Measurements from ENCODE around the gene ZNF24. TPM values are rescaled to one million over a fixed set of nuclear protein-coding genes. Genes with fewer than 3 reads are reported as not detected.
A peak's percentile ranks its signal among the peaks of the same experiment; 100 is the strongest.

ZNF24 gene
- total RNA-seq, 1 donor: 72.3 TPM

DNA sequence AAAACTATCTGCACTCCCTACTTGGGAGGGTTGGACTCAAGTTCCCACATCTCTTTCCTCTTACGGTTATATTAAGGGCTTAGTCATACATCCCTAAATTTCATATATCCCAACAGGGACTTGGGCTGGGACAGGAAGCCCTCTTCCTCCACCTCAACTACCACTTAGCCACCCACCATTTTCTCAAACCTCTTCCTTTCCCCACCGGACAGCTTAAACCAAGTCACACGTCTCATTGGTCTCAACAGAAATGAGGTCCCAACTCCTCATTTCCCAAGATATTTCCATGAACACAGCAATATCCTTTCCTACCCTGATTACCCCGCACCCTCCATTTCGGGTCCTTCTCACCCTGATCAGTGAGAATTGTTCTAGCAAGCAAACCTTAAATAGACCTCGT lies 54.9 kb downstream of the ZNF24 start:
- H3K4me3 ChIP-seq (ENCODE audit: low read length): peak overlapping the region; percentile 60
- no peaks in the 10 kb centered on the region for H3K9me3 ChIP-seq (ENCODE audit: low read depth, low read length)
- H3K27me3 ChIP-seq (ENCODE audit: insufficient read depth, low read length): no peaks in the 10 kb centered on the region
- H3K4me1 ChIP-seq (ENCODE audit: insufficient read depth, low read length): peaks cover 22% of the 10 kb centered on the region

DNA sequence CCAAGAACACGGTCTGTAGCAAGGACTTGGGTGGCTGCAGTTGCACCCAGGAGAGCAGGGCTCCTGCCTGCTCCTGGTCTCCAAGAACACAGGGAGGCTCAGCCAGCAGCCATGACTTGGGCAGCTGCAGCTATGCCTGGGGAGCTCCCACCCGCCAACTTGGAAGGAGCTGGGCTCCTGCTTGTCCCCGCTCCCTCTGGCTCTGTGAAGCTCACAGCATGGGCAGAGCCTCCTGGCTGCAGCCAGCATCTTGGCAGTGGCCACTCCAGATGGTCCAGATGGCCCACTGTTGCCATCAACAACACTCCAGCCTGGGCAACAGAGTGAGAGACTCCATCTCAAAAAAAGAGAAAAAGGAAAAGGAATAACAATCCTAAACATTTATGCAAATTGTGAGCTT lies 59.4 kb downstream of the ZNF24 start:
- H3K4me1 ChIP-seq (ENCODE audit: insufficient read depth, low read length): peaks cover 10% of the 10 kb centered on the region
- no peak overlapping the region for H3K4me3 ChIP-seq (ENCODE audit: low read length)
- no peaks in the 10 kb centered on the region for H3K27me3 ChIP-seq (ENCODE audit: insufficient read depth, low read length)
- no peaks in the 10 kb centered on the region for H3K9me3 ChIP-seq (ENCODE audit: low read depth, low read length)

- H3K4me1 ChIP-seq (ENCODE audit: insufficient read depth, low read length): peaks cover 5% of the 10 kb centered on the region
- H3K9me3 ChIP-seq (ENCODE audit: low read depth, low read length): no peaks in the 10 kb centered on the region
- no peak overlapping the region for H3K4me3 ChIP-seq (ENCODE audit: low read length)
- no peaks in the 10 kb centered on the region for H3K27me3 ChIP-seq (ENCODE audit: insufficient read depth, low read length)
These were observed 60.1 kb downstream of the ZNF24 start for GRCh38 chr18:35283923-35284794.

- H3K4me1 ChIP-seq (ENCODE audit: insufficient read depth, low read length): no peaks in the 10 kb centered on the region
- no peak overlapping the region for H3K4me3 ChIP-seq (ENCODE audit: low read length)
- H3K9me3 ChIP-seq (ENCODE audit: low read depth, low read length): peaks cover 10% of the 10 kb centered on the region
- H3K27me3 ChIP-seq (ENCODE audit: insufficient read depth, low read length): no peaks in the 10 kb centered on the region
These were observed 61.9 kb downstream of the ZNF24 start for GRCh38 chr18:35282353-35282752.

Other genes starting within 250 kb of the ZNF24 start
- gene ZNF397, start 103.4 kb downstream of the ZNF24 start, total RNA-seq: 7.7 TPM
- 6.1 TPM for gene ZSCAN30, start 54.2 kb downstream of the ZNF24 start, total RNA-seq
- 0.52 TPM for gene ZNF396, start 32.9 kb upstream of the ZNF24 start, total RNA-seq
- 11.5 TPM for gene INO80C, start 153.5 kb upstream of the ZNF24 start, total RNA-seq
- 50.4 TPM for gene GALNT1, start 237.3 kb upstream of the ZNF24 start, total RNA-seq